Raji (cell line): ENCODE results near the gene GMFB.

Source experiments
- POLR2A ChIP-seq: IDR thresholded peaks from 2 replicates; pipeline ENCODE4 v1.6.1; 2011; ENCODE audit warnings: low read depth, low read length, control low read depth; ENCODE audit not compliant: insufficient read depth

GMFB gene

GRCh38 chr14:54451121-54451601, 37.6 kb downstream of the GMFB start:
- no peak for TF ChIP-seq POLR2A

- no peak for TF ChIP-seq POLR2A
These were observed 38.2 kb downstream of the GMFB start for GRCh38 chr14:54450535-54450934.

GRCh38 chr14:54447231-54447692, 41.5 kb downstream of the GMFB start:
- no peak for TF ChIP-seq POLR2A

GRCh38 chr14:54446161-54446693, 42.6 kb downstream of the GMFB start:
- no peak for TF ChIP-seq POLR2A

- TF ChIP-seq POLR2A: no peak
These were observed 44.1 kb downstream of the GMFB start for GRCh38 chr14:54444681-54445080.

- TF ChIP-seq POLR2A: no peak
These were observed 44.8 kb downstream of the GMFB start for GRCh38 chr14:54443981-54444380.

GRCh38 chr14:54440873-54441868, 47.6 kb downstream of the GMFB start, which contains the start of gene CNIH1:
Gene CNIH1 (minus strand): TSS chr14:54441374. CDS start chr14:54441327, 47 bp downstream.
- peak; percentile 94 for TF ChIP-seq POLR2A

- TF ChIP-seq POLR2A: no peak
These were observed 48.3 kb downstream of the GMFB start for GRCh38 chr14:54440476-54440872.

- TF ChIP-seq POLR2A: no peak
These were observed 48.7 kb downstream of the GMFB start for GRCh38 chr14:54440037-54440436.

- no peak for TF ChIP-seq POLR2A
These were observed 50.1 kb downstream of the GMFB start for GRCh38 chr14:54438703-54439102.

GRCh38 chr14:54435500-54435981, 53.2 kb downstream of the GMFB start:
- TF ChIP-seq POLR2A: no peak

GRCh38 chr14:54428527-54428926, 60.3 kb downstream of the GMFB start:
- no peak for TF ChIP-seq POLR2A

GRCh38 chr14:54427871-54428270, 60.9 kb downstream of the GMFB start:
- TF ChIP-seq POLR2A: no peak

- no peak for TF ChIP-seq POLR2A
These were observed 63.1 kb downstream of the GMFB start for GRCh38 chr14:54425537-54426274.

- TF ChIP-seq POLR2A: no peak
These were observed 63.7 kb downstream of the GMFB start for GRCh38 chr14:54425068-54425467.
